ENCODE measurements around the gene NKTR.

The NKTR gene

GRCh38 chr3:42660131-42660715, 59.7 kb downstream of the NKTR start:
- no peak overlapping the region for H3K4me3 ChIP-seq (ENCODE audit: insufficient read depth, low read depth, low read length, poor library complexity, severe bottlenecking)
- no peaks in the 10 kb centered on the region for H3K36me3 ChIP-seq (ENCODE audit: control insufficient read depth, insufficient read depth, low read length)
- DNase-seq = no peak

GRCh38 chr3:42660898-42661297, 60.4 kb downstream of the NKTR start:
- H3K36me3 ChIP-seq (ENCODE audit: control insufficient read depth, insufficient read depth, low read length) = no peaks in the 10 kb centered on the region

More at GRCh38 chr3:42660131-42660715, 59.7 kb downstream of the NKTR start:
- no peaks in the 10 kb centered on the region for H3K9me3 ChIP-seq (ENCODE audit: control insufficient read depth, low read length)
- H3K27me3 ChIP-seq (replicated peaks; ENCODE audit: control insufficient read depth, insufficient read depth, low read length, poor library complexity, severe bottlenecking) = no peaks in the 10 kb centered on the region
- H3K27ac ChIP-seq (ENCODE audit: insufficient read depth, low read length, poor library complexity, severe bottlenecking) = no peak overlapping the region
- no peaks in the 10 kb centered on the region for H3K4me1 ChIP-seq (ENCODE audit: control insufficient read depth, insufficient read depth, low read length, poor library complexity, severe bottlenecking)

GRCh38 chr3:42661593-42662022, 61.1 kb downstream of the NKTR start:
- no peaks in the 10 kb centered on the region for H3K36me3 ChIP-seq (ENCODE audit: control insufficient read depth, insufficient read depth, low read length)
- no peak overlapping the region for H3K27ac ChIP-seq (ENCODE audit: insufficient read depth, low read length, poor library complexity, severe bottlenecking)
- H3K9me3 ChIP-seq (ENCODE audit: control insufficient read depth, low read length) = no peaks in the 10 kb centered on the region
- H3K4me1 ChIP-seq (ENCODE audit: control insufficient read depth, insufficient read depth, low read length, poor library complexity, severe bottlenecking) = no peaks in the 10 kb centered on the region
- no peak for DNase-seq
- H3K4me3 ChIP-seq (ENCODE audit: insufficient read depth, low read depth, low read length, poor library complexity, severe bottlenecking) = no peak overlapping the region
- no peaks in the 10 kb centered on the region for H3K27me3 ChIP-seq (replicated peaks; ENCODE audit: control insufficient read depth, insufficient read depth, low read length, poor library complexity, severe bottlenecking)

More at GRCh38 chr3:42660898-42661297, 60.4 kb downstream of the NKTR start:
- Histone ChIP-seq H3K27me3 (replicated peaks; ENCODE audit: control insufficient read depth, insufficient read depth, low read length, poor library complexity, severe bottlenecking) (no peaks in the 10 kb centered on the region), H3K9me3 (ENCODE audit: control insufficient read depth, low read length) (no peaks in the 10 kb centered on the region), H3K4me1 (ENCODE audit: control insufficient read depth, insufficient read depth, low read length, poor library complexity, severe bottlenecking) (no peaks in the 10 kb centered on the region), H3K27ac (ENCODE audit: insufficient read depth, low read length, poor library complexity, severe bottlenecking) (no peak overlapping the region), H3K4me3 (ENCODE audit: insufficient read depth, low read depth, low read length, poor library complexity, severe bottlenecking) (no peak overlapping the region)
- no peak for DNase-seq

- no peak for DNase-seq
- no peaks in the 10 kb centered on the region for H3K9me3 ChIP-seq (ENCODE audit: control insufficient read depth, low read length)
- no peaks in the 10 kb centered on the region for H3K27me3 ChIP-seq (replicated peaks; ENCODE audit: control insufficient read depth, insufficient read depth, low read length, poor library complexity, severe bottlenecking)
- no peaks in the 10 kb centered on the region for H3K36me3 ChIP-seq (ENCODE audit: control insufficient read depth, insufficient read depth, low read length)
- no peak overlapping the region for H3K4me3 ChIP-seq (ENCODE audit: insufficient read depth, low read depth, low read length, poor library complexity, severe bottlenecking)
- no peak overlapping the region for H3K27ac ChIP-seq (ENCODE audit: insufficient read depth, low read length, poor library complexity, severe bottlenecking)
- H3K4me1 ChIP-seq (ENCODE audit: control insufficient read depth, insufficient read depth, low read length, poor library complexity, severe bottlenecking) = no peaks in the 10 kb centered on the region
Measured at GRCh38 chr3:42662037-42662812, 61.7 kb downstream of the NKTR start.

DNA sequence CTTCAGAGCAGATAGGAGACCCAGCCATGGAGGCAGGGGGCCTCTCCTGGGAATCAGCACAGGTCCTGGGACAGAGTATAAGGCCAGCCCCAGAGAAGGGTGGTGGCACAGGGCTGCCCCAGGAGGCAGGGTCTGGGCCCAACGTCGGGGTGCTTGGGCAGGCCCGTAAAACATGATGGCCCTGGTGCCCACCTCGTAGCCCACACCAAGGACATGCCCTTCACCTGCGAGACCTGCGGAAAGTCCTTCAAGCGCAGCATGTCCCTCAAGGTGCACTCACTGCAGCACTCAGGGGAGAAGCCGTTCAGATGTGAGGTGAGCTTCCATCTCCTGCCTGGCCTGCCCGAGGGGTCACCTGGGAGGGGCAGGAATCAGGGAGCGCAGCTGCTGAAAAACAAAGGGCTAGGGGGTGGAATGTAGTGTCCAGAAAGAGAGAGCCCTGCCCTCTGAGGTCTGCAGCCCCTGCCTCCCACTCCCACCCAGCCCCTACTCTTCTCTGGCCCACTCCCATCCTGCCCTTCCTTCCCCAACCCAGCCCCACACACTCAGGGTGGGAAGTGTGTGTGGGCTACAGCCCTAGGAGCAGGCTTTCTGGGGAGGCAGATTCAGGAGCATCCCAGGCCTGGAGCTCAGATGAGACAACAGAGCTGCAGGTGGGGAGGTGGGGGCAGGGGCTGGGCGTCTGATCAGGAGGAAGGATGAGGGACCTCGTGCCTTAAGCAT, 62.5 kb downstream of the NKTR start:
- Histone ChIP-seq H3K27ac (ENCODE audit: insufficient read depth, low read length, poor library complexity, severe bottlenecking) (no peak overlapping the region), H3K4me3 (ENCODE audit: insufficient read depth, low read depth, low read length, poor library complexity, severe bottlenecking) (no peak overlapping the region), H3K27me3 (replicated peaks; ENCODE audit: control insufficient read depth, insufficient read depth, low read length, poor library complexity, severe bottlenecking) (no peaks in the 10 kb centered on the region), H3K36me3 (ENCODE audit: control insufficient read depth, insufficient read depth, low read length) (no peaks in the 10 kb centered on the region), H3K9me3 (ENCODE audit: control insufficient read depth, low read length) (no peaks in the 10 kb centered on the region), H3K4me1 (ENCODE audit: control insufficient read depth, insufficient read depth, low read length, poor library complexity, severe bottlenecking) (no peaks in the 10 kb centered on the region)
- no peak for DNase-seq

- DNase-seq = no peak
- no peaks in the 10 kb centered on the region for H3K4me1 ChIP-seq (ENCODE audit: control insufficient read depth, insufficient read depth, low read length, poor library complexity, severe bottlenecking)
- H3K27me3 ChIP-seq (replicated peaks; ENCODE audit: control insufficient read depth, insufficient read depth, low read length, poor library complexity, severe bottlenecking) = no peaks in the 10 kb centered on the region
- no peak overlapping the region for H3K27ac ChIP-seq (ENCODE audit: insufficient read depth, low read length, poor library complexity, severe bottlenecking)
- no peaks in the 10 kb centered on the region for H3K9me3 ChIP-seq (ENCODE audit: control insufficient read depth, low read length)
- no peak overlapping the region for H3K4me3 ChIP-seq (ENCODE audit: insufficient read depth, low read depth, low read length, poor library complexity, severe bottlenecking)
- H3K36me3 ChIP-seq (ENCODE audit: control insufficient read depth, insufficient read depth, low read length) = no peaks in the 10 kb centered on the region
Measured at GRCh38 chr3:42663581-42664437, 63.3 kb downstream of the NKTR start.

GRCh38 chr3:42664438-42664803, 63.9 kb downstream of the NKTR start:
- no peaks in the 10 kb centered on the region for H3K36me3 ChIP-seq (ENCODE audit: control insufficient read depth, insufficient read depth, low read length)
- no peaks in the 10 kb centered on the region for H3K9me3 ChIP-seq (ENCODE audit: control insufficient read depth, low read length)
- no peaks in the 10 kb centered on the region for H3K4me1 ChIP-seq (ENCODE audit: control insufficient read depth, insufficient read depth, low read length, poor library complexity, severe bottlenecking)
- no peak overlapping the region for H3K27ac ChIP-seq (ENCODE audit: insufficient read depth, low read length, poor library complexity, severe bottlenecking)
- H3K4me3 ChIP-seq (ENCODE audit: insufficient read depth, low read depth, low read length, poor library complexity, severe bottlenecking) = no peak overlapping the region
- H3K27me3 ChIP-seq (replicated peaks; ENCODE audit: control insufficient read depth, insufficient read depth, low read length, poor library complexity, severe bottlenecking) = no peaks in the 10 kb centered on the region
- DNase-seq = no peak

DNA sequence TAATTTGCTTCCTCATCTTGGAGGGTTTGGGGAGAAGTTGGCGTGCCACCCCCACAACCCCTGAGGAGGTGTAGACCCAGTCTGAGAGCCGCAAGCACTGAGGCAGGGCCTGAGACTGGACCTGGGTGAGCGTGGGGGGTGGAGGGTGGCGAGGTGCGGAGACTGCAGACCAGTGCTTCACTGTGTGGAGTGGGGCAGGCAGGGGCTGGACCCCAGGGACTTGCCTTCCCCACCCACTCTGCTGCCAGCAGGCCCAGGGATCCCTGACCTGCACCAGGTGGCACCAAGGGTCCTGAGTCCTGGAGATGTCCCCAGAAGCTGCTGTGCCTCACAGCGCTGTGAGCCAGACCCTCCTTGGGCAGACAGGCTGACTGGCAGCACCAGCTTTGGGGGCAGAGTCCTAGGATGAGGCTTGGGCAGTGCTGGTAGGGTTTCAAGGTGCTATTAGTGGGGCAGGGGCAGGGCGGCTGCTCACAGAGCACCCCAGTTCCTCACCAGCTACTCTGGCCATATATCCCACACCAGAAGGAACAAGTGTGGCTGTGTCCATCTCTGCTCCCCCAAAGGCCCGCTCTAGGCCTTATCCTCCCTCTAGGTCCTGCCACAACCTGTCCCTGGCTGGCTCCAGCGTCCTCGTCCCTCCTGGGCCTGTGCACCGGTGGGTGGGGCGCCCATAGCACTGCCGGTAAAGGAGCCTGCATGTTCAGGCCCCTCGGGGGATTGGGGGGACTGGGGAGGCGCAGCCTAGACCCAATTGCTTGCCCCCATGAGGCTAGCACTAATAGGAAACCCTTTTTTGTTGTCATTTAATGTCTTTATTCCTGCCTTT, 64.8 kb downstream of the NKTR start:
- no peak for DNase-seq
- Histone ChIP-seq H3K36me3 (ENCODE audit: control insufficient read depth, insufficient read depth, low read length) (no peaks in the 10 kb centered on the region), H3K9me3 (ENCODE audit: control insufficient read depth, low read length) (no peaks in the 10 kb centered on the region), H3K4me3 (ENCODE audit: insufficient read depth, low read depth, low read length, poor library complexity, severe bottlenecking) (no peak overlapping the region), H3K27me3 (replicated peaks; ENCODE audit: control insufficient read depth, insufficient read depth, low read length, poor library complexity, severe bottlenecking) (no peaks in the 10 kb centered on the region), H3K4me1 (ENCODE audit: control insufficient read depth, insufficient read depth, low read length, poor library complexity, severe bottlenecking) (no peaks in the 10 kb centered on the region), H3K27ac (ENCODE audit: insufficient read depth, low read length, poor library complexity, severe bottlenecking) (no peak overlapping the region)

GRCh38 chr3:42666022-42666421, 65.5 kb downstream of the NKTR start:
- DNase-seq = no peak
- H3K27me3 ChIP-seq (replicated peaks; ENCODE audit: control insufficient read depth, insufficient read depth, low read length, poor library complexity, severe bottlenecking) = no peaks in the 10 kb centered on the region
- no peaks in the 10 kb centered on the region for H3K9me3 ChIP-seq (ENCODE audit: control insufficient read depth, low read length)
- no peak overlapping the region for H3K4me3 ChIP-seq (ENCODE audit: insufficient read depth, low read depth, low read length, poor library complexity, severe bottlenecking)
- H3K27ac ChIP-seq (ENCODE audit: insufficient read depth, low read length, poor library complexity, severe bottlenecking) = no peak overlapping the region
- no peaks in the 10 kb centered on the region for H3K36me3 ChIP-seq (ENCODE audit: control insufficient read depth, insufficient read depth, low read length)
- no peaks in the 10 kb centered on the region for H3K4me1 ChIP-seq (ENCODE audit: control insufficient read depth, insufficient read depth, low read length, poor library complexity, severe bottlenecking)

All from effector memory CD4-positive, alpha-beta T cell (primary cell).